HK-2 (cell line): ENCODE data around the gene OR51F1.
"Not testable (repeated sequence)": the region's sequence is repeated elsewhere in the genome, so short reads cannot be mapped to it uniquely, and the experiment has no call there.

Source experiments
- DNase-seq: peaks from one replicate; pipeline ENCODE4 v3.0.0-alpha.2; 2018; ENCODE audit not compliant: unreplicated experiment

OR51F1 gene, protein sequence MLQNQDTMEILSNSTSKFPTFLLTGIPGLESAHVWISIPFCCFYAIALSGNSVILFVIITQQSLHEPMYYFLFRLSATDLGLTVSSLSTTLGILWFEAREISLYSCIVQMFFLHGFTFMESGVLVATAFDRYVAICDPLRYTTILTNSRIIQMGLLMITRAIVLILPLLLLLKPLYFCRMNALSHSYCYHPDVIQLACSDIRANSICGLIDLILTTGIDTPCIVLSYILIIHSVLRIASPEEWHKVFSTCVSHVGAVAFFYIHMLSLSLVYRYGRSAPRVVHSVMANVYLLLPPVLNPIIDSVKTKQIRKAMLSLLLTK

DNA sequence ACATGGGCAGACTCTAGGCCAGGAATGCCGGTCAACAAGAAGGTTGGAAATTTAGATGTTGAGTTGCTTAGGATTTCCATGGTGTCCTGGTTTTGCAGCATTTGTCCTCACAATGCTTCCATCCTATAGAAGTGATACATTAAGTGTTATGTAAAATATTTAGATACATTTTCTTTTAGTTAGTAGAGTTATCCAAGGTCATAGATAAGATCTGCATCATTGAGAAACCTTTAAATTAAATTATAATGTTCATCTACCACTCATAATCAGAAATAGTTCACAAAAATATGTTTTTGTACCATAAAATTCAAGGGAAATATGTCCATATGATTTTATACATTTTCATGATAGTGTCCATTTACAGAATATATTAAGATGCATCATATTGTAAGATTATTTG, at the start of gene OR51F1:
OR51F1 (minus strand) TSS at position 101 of the 400 bp plus-strand sequence; CDS start at position 101, 0 bp downstream.
- DNase-seq: no peak

DNA sequence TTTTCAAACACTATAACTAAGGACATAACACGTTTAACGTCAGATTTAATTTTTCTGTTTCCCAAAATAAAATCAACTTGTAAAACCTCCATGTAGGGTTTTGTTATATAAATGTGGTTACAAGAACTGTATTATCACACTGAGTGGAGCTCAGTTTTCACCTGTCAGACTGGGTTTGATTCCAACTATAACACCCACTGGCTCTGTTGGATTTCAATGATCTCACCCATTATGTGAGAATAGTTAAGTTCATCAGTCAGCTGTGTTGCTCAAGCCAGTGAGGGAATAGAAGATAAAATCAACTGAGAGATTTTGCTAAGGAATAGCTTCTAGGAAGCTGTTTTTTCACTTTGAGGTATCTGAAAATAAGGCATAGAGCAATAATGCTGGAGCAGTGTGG, 39.5 kb upstream of the OR51F1 start:
- no peak for DNase-seq

DNA sequence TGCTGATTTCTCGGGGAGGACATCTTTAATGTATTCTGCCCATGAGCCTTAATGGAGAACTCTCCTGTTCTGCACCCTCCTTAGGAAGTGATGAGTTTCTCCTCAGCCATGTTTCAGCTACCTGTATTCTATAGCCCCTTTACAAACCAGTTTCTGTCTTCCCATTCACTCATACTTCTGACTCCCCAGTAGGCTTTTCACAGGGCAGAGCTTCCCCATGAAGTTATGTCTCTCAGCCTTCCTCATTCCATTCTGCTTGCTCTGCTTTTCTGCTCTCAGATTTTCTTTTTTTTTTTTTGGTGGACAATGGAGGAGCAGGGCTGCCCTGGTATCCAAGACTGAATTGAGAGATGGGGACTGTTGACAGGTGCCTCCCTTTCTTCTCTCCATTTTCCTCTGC, 38.7 kb upstream of the OR51F1 start:
- no peak for DNase-seq

DNA sequence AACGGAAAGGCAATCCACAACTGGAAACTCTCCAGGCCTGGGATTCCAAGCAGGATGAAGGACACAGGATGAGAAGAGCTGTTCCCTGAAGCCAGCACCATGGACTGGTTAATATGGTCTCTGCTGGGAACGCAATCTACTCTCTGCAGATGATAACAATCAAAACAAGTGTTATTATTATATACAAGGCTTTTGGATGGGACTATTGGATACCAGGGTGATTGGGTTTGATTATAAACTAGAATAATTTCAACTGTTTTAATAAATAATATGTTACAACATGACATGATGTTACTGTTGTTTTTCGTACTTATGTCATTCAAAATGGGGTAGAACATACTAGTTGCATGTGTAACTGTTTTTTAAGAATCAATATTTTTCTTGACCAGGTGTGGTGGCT, 34.5 kb upstream of the OR51F1 start, which contains the start of gene OR52R1:
OR52R1 (minus strand) TSS at position 101 of the 400 bp plus-strand sequence; CDS start at position 101, 0 bp downstream.
- DNase-seq: no peak

DNA sequence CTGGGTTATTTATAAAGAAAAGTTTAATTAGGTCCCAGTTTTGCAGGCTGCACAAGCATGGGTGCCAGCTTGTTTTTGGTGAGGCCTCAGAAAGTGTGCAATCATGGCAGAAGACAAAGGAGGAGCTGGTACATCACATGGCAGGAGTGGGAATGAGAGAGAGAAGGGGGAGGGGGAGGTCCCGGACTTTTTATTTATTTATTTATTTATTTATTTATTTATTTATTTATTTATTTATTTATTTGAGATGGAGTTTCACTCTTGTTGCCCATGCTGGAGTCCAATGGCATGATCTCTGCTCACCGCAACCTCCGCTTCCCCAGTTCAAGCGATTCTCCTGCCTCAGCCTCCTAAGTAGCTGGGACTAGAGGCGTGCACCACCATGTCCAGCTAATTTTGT, 31.6 kb upstream of the OR51F1 start:
- not testable (repeated sequence) for DNase-seq

DNA sequence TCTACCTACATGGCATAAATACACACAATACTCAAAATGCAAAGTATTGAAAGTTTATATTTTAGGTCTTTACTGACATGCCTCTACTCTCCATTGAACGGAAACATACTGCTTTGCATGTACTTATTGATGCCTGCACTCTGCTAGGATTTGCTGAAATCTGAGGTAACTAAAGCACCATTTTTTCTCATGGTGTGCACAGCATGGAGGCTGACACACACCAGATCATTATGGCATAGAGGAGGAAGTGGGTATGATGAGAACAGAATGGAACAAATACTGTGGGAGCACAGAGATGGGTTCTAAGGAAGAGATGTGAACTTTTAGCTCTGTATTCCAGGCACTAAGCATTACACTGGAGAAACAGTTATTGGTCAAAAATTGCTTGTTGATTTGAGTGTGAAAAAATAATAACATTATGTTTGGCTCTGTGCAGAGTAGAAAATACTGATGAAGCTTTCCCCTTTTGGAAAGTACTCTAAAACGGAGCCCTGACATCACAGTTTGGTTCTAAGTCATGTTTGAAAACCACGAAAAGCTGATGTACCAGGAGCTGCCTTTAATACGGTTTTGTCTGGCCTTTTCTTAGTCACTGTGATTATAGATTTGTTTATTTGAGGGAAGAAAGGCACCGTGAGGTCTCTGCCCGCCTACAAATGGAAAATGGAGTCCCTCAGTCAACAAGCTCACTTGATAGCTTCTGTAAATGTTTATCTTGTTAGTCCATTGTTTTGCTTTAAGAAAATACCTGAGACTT, 28.9 kb upstream of the OR51F1 start:
- no peak for DNase-seq

DNA sequence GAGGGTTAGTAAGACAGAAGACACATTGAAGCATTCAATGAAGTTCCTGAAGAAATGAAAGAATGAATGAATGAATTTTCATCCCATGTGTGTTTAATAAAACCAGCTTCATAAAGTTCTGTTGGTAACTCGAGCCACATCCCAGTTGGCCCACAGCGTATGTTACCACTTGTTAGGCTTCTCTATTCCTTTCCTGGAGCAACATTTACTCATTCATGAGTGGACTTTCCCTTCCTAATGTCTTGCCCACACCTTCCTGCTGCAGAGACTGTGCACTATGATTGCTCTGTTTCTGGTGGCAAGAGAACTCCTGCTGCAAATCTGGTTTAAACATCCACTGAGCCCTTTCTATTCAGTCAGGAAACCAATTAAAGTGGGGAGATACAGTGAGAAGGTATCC, 27.5 kb upstream of the OR51F1 start:
- DNase-seq: no peak

DNA sequence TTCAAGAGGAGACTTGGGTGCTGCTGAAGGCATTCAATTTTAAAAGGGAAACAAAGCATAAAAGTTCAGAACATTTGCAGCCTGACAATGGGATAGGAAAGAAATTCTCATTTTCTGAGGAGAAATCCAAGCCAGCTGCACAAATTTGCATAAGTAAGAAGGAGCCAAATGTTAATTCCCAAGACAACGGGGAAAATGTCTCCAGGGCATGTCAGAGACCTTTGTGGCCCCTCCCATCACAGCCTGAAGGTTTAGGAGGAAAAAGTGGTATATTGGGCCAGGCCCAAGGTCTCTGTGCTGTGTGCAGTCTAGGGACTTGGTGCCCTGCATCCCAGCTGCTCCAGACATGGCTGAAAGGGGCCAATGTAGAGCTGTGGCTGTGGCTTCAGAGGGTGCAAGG, 12.7 kb upstream of the OR51F1 start:
- no peak for DNase-seq

DNA sequence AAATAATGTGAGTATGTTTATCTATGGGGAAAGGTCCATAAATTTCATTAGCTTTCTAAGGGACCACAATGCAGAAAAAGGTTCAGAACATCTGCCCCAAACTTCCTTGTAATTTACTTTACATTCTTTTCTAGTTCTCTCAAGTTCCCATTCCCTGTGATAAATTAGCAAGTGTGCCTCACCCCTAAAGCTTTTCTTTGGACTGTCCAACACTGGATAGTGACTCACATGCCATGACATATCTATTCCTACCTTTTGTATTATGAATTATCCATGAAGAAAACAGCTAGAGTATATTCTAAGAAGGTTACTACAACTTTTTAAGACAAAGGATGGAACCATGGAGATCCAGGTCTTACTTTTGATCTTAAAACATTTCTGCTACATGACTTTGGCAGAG, 1.6 kb downstream of the OR51F1 start:
- no peak for DNase-seq

DNA sequence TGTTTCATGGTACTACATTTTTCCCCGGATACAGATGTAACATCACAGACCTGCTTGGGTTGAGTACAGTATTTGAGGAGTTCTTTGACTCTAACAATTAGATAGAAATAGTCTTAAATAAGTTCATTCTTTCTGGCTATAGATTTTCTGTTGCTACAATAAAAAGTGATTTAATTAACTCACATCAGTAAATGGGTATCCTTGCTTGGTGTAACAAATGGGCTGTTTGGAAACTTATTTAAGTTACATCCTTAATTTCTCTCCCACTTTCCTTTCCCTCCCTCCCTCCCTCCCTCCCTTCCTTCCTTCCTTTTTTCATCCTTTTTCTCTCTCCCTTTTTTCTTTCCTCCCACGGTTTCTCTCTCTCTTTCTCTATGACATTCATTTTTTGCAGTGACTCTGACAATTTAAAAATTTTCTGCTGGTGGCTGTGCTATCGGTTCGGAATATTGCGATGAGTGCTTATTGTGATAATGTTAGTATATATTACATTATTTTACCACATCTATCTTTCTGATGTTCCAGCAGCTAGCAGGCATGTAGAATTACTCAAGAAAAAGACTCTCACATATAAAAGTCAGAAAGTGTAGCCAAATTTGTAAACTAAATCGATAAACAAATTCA, 3.2 kb downstream of the OR51F1 start:
- no peak for DNase-seq

DNA sequence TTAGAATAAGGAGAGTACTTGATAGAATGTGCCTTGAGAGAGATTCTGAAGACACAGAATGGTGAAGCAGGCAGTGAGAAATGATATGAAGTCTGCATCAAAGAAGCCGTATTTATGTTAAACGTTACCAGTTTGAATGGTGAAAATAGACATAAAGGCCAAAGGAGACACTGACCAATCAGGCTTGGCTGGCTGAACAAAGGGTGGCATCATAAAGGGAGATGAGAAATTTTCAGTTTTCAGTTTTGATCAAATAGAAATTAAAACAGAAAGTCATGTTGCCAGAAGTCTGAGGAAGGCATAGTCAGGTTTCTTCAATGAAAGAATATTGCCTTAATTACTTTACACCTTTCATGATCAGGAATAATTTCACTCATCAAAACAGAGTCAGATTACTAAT, 6.6 kb downstream of the OR51F1 start:
- DNase-seq: no peak

DNA sequence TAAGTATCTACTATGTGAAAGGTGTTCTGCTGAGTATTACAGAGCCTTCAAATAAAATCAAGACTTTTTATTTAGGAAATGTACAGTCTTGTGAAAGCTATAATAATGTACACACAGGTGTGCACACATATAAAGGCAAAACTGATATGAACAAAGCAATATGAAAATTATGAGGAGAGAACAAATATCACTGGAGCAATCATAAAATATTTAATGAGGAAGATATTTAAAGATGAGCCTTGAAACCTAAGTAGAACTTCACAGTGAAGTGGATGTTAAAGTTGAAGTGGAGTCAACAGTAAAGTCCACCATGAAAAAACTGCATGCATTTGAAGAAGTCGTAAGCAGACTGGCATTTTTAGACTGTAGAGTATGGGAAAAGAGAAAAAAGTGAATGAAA, 18.5 kb downstream of the OR51F1 start:
- no peak for DNase-seq

DNA sequence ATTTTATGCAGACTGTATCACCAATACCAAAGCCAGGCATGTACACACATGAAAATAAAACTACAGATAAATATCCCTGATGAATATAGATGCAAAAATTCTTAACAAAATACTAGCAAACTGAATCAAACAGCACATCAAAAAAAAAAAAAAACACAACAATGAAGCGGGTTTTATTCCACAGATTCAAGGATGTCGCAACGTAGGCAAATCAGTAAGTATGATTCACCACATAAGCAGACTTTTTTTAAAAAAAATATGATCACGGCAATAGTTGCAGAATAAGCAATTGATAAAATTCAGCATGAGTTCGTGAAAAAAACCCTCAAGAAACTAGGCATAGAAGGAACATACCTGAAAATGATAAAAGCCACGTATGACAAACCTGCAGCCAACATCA, 21.3 kb downstream of the OR51F1 start:
- DNase-seq: no peak

DNA sequence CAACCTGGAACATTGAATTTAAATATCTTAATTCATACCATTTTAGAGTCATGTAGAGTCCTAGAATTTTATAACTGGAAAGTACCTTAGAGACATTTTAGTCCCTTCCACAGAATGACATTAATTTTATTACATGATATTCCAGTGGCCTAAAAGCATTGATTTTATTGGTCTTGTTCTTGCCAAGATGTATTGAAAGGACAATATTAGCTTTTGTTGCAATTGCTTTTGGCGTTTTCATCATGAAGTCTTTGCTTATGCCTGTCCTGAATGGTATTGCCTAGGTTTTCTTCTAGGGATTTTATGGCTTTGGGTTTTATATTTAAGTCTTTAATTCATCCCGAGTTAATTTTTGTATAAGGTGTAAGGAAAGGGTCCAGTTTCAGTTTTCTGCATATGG, 29.0 kb downstream of the OR51F1 start:
- DNase-seq: no peak

DNA sequence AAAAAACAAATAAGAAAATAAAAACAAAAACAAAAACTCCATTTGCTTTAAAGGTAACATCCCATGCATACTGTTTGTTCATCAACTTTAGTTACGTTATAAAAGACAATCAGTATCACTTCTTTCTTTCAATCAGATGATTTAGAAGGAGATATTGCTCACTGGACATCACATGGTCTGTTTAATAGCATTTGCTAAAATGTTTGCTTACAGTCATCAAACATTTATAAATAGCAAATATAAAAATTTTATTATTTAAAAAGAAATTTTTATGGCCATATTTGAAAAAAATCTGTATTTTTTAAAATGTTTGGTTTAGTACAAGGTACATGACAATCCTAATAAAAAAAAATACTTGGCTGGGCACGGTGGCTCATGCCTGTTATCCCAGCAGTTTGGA, 42.6 kb downstream of the OR51F1 start:
- DNase-seq: no peak

DNA sequence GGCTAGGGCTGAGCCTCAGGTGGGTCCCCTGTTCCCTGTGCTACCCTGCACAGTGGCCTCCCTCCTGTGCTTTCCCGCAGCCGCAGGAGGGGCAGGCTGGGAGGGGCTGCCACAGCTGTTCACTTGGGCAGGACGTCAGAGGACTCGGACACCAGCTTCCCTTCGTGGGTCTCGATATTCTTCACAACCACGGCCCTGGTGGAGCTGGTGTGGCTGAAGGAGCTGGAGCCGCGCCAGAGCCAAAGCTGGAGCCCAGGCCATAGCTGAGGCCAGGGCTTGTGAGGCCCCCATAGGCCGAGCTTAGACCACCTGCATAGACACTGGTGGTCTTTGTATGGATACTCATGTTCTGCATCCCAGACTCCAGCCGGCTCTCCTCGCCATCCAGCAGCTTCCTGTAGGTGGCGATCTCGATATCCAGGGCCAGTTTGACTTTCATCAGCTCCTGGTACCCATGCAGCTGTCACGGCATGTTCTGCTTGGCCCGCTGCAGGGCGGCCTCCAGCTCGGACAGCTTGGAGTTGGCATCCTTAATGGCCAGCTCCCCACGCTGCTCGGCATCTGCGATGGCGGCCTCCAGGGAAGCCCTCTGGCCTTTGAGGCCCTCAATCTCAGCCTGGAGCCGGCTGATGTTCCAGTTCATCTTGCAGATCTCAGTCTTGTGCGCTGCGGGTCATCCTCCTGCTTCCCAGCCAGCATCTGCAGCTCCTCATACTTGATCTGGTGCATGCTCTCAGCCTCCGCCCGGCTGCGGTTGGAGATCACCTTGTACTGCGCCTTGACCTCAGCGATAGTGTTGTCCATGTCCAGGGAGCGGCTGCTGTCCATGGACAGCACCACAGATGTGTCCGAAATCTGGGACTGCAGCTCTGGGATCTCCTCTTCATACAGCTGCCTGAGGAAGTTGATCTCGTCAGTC, 46.9 kb downstream of the OR51F1 start:
- not testable (repeated sequence) for DNase-seq
